Small intestine (tissue), 16 donors: ENCODE data around the gene THOC1. TPM values are rescaled to one million over a fixed set of nuclear protein-coding genes. Genes with fewer than 3 reads are reported as not detected.
A peak's percentile ranks its signal among the peaks of the same experiment; 100 is the strongest.
"Not testable (repeated sequence)": the region's sequence is repeated elsewhere in the genome, so short reads cannot be mapped to it uniquely, and the experiment has no call there.

Experiments
- DNase-seq, 2 donors: peaks; one replicate each; pipeline versions ENCODE4 v3.0.0 to v3.0.0-alpha.2; 2013
- FAIRE-seq: peaks from 2 replicates; lab custom pipeline; 2012; peaks lifted over from hg19 to GRCh38; lab: Jason Lieb, UNC
- H3K27ac ChIP-seq, 3 donors: one replicate each; pipeline ENCODE4 v1.5.1; 2013; ENCODE audit warnings: low read length in 2 of 3, mild to moderate bottlenecking in 2 of 3, control low read depth in 1 of 3, inconsistent platforms in 1 of 3, low read depth in 1 of 3, moderate library complexity in 1 of 3
- H3K27me3 ChIP-seq, 3 donors: one replicate each; pipeline ENCODE4 v1.6.1; 2013; ENCODE audit warnings: low read length in 3 of 3, inconsistent platforms in 1 of 3; ENCODE audit not compliant: control insufficient read depth in 3 of 3, insufficient read depth in 3 of 3
- H3K36me3 ChIP-seq, 3 donors: one replicate each; pipeline ENCODE4 v1.6.1; 2013; ENCODE audit warnings: low read length in 3 of 3, inconsistent platforms in 1 of 3, low read depth in 1 of 3, mild to moderate bottlenecking in 1 of 3, moderate library complexity in 1 of 3; ENCODE audit not compliant: control insufficient read depth in 3 of 3, insufficient read depth in 2 of 3
- H3K4me1 ChIP-seq, 3 donors: one replicate each; pipeline ENCODE4 v1.6.1; 2013; ENCODE audit warnings: low read length in 2 of 3, inconsistent platforms in 1 of 3, low read depth in 1 of 3, mild to moderate bottlenecking in 1 of 3, moderate library complexity in 1 of 3; ENCODE audit not compliant: control insufficient read depth in 3 of 3, insufficient read depth in 2 of 3
- H3K4me3 ChIP-seq, 3 donors: one replicate each; pipeline ENCODE4 v1.5.1; 2013; ENCODE audit warnings: low read length in 3 of 3, control low read depth in 1 of 3, inconsistent platforms in 1 of 3, low read depth in 1 of 3, mild to moderate bottlenecking in 1 of 3, moderate library complexity in 1 of 3
- H3K9me3 ChIP-seq, 2 donors: one replicate each; pipeline ENCODE4 v1.6.1; 2013; ENCODE audit warnings: low read depth in 1 of 2, low read length in 1 of 2; ENCODE audit not compliant: control insufficient read depth in 2 of 2, insufficient read depth in 1 of 2
- WGBS, 3 donors: extraction: QIAGEN DNeasy Blood & Tissue Kit; methylation state at CpG; one replicate each; pipeline ENCODE4 v1.1.7; 2013; 5-methylcytosine and 5-hydroxymethylcytosine counted together
- long read RNA-seq, 10 donors: transcript quantifications; one replicate each; lab custom pipeline, GENCODE V29; 2026
- polyA plus RNA-seq, 4 donors: library from polyadenylated mRNA; stranded (reverse) in 3 of 4; unstranded in 1 of 4; fragments of 200-250 nt in 3 of 4; fragments of 120-200 nt in 1 of 4; gene quantifications; one replicate each; pipeline versions ENCODE4 v1.2.1 to v1.2.3, GENCODE V29; 2013
- donor health status: healthy with polysubstance abuse.
- donor health status: control.
- donor health status: control.
- donor health status: Bipolar disorder and iron deficiency.
- donor health status: healthy.

THOC1 gene
- polyA plus RNA-seq: 10 to 100 TPM; 20.5 to 53.6 (median 23.5) TPM
- long read RNA-seq, donor 1: 0 reads
- long read RNA-seq, donor 2, partial matches to known transcripts: 0 of 2 reads
- long read RNA-seq, donor 2, other reads (novel, unspliced or antisense): 0 of 2 reads
- long read RNA-seq, donor 3, partial matches to known transcripts: 0 of 12 reads
- long read RNA-seq, donor 3, other reads (novel, unspliced or antisense): 0 of 12 reads
- long read RNA-seq, donor 4, partial matches to known transcripts: 0 of 1 reads
- long read RNA-seq, donor 4, other reads (novel, unspliced or antisense): 0 of 1 reads
- long read RNA-seq, donor 5, partial matches to known transcripts: 13 of 14 reads
- long read RNA-seq, donor 5, other reads (novel, unspliced or antisense): 0 of 14 reads
- long read RNA-seq, donor 6, partial matches to known transcripts: 0 of 4 reads
- long read RNA-seq, donor 6, other reads (novel, unspliced or antisense): 0 of 4 reads
- long read RNA-seq, donor 7, partial matches to known transcripts: 7 of 15 reads
- long read RNA-seq, donor 7, other reads (novel, unspliced or antisense): 0 of 15 reads
- long read RNA-seq, donor 8: 0 reads
- long read RNA-seq, donor 9: 0 reads
- long read RNA-seq, donor 10, partial matches to known transcripts: 0 of 3 reads
- long read RNA-seq, donor 10, other reads (novel, unspliced or antisense): 0 of 3 reads

- no peak for FAIRE-seq
- WGBS, 3 donors: 0 to 1% (median 1%) methylated on average over 68 to 69 of the region's 69 CpGs
Observed at GRCh38 chr18:267688-268552, at the start of gene THOC1. TSS of gene THOC1 (minus strand) at chr18:268047. CDS start at chr18:268019, 28 bp downstream.

GRCh38 chr18:317618-318017 is 49.8 kb upstream of the THOC1 start:
- Histone ChIP-seq H3K27ac (no peak overlapping the region), H3K36me3 (no peaks in the 10 kb centered on the region), H3K27me3 (no peaks in the 10 kb centered on the region), H3K4me3 (no peak overlapping the region), H3K9me3 (no peaks in the 10 kb centered on the region), H3K4me1 (no peaks in the 10 kb centered on the region)
- WGBS, 3 donors: 89 to 94% (median 90%) methylated on average over 4 to 5 of the region's 6 CpGs
- no peak for DNase-seq
- no peak for FAIRE-seq

More at GRCh38 chr18:267688-268552, at the start of gene THOC1:
- Histone ChIP-seq H3K9me3 (no peaks in the 10 kb centered on the region), H3K27ac (peak within 1 kb of the TSS; percentile 69 to 96 (median 95)), H3K27me3 (no peaks in the 10 kb centered on the region), H3K4me1 (peaks cover 0 to 10% (median 5%) of the 10 kb centered on the region in 3 donors), H3K4me3 (peak within 1 kb of the TSS; percentile 83 to 98 (median 95)), H3K36me3 (peaks cover 0 to 3% (median 0%) of the 10 kb centered on the region in 3 donors)
- DNase-seq: peak; percentile 90 to 97

GRCh38 chr18:316393-316792 is 48.5 kb upstream of the THOC1 start:
- WGBS, 3 donors: 70 to 88% (median 83%) methylated on average over 8 of the region's 8 CpGs
- no peak for FAIRE-seq
- Histone ChIP-seq H3K36me3 (no peaks in the 10 kb centered on the region), H3K4me1 (no peaks in the 10 kb centered on the region), H3K9me3 (no peaks in the 10 kb centered on the region), H3K27me3 (no peaks in the 10 kb centered on the region), H3K4me3 (no peak overlapping the region), H3K27ac (no peak overlapping the region)
- no peak for DNase-seq

- FAIRE-seq (no peak), DNase-seq (no peak)
- Histone ChIP-seq H3K27ac (no peak overlapping the region), H3K27me3 (no peaks in the 10 kb centered on the region), H3K9me3 (no peaks in the 10 kb centered on the region), H3K4me3 (no peak overlapping the region), H3K36me3 (no peaks in the 10 kb centered on the region), H3K4me1 (no peaks in the 10 kb centered on the region)
Observed at GRCh38 chr18:313931-314330, 46.1 kb upstream of the THOC1 start.

- Histone ChIP-seq H3K27ac (no peak overlapping the region), H3K36me3 (no peaks in the 10 kb centered on the region), H3K4me3 (no peak overlapping the region), H3K9me3 (no peaks in the 10 kb centered on the region), H3K4me1 (no peaks in the 10 kb centered on the region), H3K27me3 (no peaks in the 10 kb centered on the region)
- 66 to 79% (median 69%) methylated on average over 4 of the region's 4 CpGs for WGBS, 3 donors
- FAIRE-seq (no peak), DNase-seq (no peak)
Observed at GRCh38 chr18:312415-312814, 44.6 kb upstream of the THOC1 start.

- Histone ChIP-seq H3K36me3 (no peaks in the 10 kb centered on the region), H3K9me3 (no peaks in the 10 kb centered on the region), H3K4me1 (no peaks in the 10 kb centered on the region), H3K4me3 (no peak overlapping the region), H3K27ac (no peak overlapping the region), H3K27me3 (no peaks in the 10 kb centered on the region)
- no peak for DNase-seq
- no peak for FAIRE-seq
Observed at GRCh38 chr18:310042-310441, 42.2 kb upstream of the THOC1 start.

- DNase-seq, H3K36me3 ChIP-seq, H3K27ac ChIP-seq, FAIRE-seq, H3K4me3 ChIP-seq, H3K27me3 ChIP-seq, H3K4me1 ChIP-seq, H3K9me3 ChIP-seq: not testable (repeated sequence)
- 76 to 91% (median 82%) methylated on average over 4 of the region's 4 CpGs for WGBS, 3 donors
Observed at GRCh38 chr18:308086-308485, 40.2 kb upstream of the THOC1 start.

GRCh38 chr18:306608-307255 is 38.9 kb upstream of the THOC1 start:
- Histone ChIP-seq H3K27me3 (no peaks in the 10 kb centered on the region), H3K4me3 (no peak overlapping the region), H3K36me3 (no peaks in the 10 kb centered on the region), H3K9me3 (no peaks in the 10 kb centered on the region), H3K27ac (no peak overlapping the region), H3K4me1 (no peaks in the 10 kb centered on the region)
- FAIRE-seq (no peak), DNase-seq (no peak)
- WGBS, 3 donors: 58 to 78% (median 61%) methylated on average over 7 of the region's 7 CpGs
